ENCODE results near the gene IDH3B.

IDH3B gene

GRCh38 chr20:2657241-2657640 is 6.8 kb downstream of the IDH3B start:
- H3K4me3 ChIP-seq (ENCODE audit: low read depth, low read length): no peak overlapping the region
- in situ Hi-C loops (cut with HindIII; ENCODE audit: low sequenced_read_pairs): no loop called here
- no peak for DNase-seq (ENCODE audit: low read depth, low spot score)
- TF ChIP-seq, protein P1, sequence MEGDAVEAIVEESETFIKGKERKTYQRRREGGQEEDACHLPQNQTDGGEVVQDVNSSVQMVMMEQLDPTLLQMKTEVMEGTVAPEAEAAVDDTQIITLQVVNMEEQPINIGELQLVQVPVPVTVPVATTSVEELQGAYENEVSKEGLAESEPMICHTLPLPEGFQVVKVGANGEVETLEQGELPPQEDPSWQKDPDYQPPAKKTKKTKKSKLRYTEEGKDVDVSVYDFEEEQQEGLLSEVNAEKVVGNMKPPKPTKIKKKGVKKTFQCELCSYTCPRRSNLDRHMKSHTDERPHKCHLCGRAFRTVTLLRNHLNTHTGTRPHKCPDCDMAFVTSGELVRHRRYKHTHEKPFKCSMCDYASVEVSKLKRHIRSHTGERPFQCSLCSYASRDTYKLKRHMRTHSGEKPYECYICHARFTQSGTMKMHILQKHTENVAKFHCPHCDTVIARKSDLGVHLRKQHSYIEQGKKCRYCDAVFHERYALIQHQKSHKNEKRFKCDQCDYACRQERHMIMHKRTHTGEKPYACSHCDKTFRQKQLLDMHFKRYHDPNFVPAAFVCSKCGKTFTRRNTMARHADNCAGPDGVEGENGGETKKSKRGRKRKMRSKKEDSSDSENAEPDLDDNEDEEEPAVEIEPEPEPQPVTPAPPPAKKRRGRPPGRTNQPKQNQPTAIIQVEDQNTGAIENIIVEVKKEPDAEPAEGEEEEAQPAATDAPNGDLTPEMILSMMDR (IDR thresholded peaks at IDR 0.05; ENCODE audit: low read depth, low read length): no peak

DNA sequence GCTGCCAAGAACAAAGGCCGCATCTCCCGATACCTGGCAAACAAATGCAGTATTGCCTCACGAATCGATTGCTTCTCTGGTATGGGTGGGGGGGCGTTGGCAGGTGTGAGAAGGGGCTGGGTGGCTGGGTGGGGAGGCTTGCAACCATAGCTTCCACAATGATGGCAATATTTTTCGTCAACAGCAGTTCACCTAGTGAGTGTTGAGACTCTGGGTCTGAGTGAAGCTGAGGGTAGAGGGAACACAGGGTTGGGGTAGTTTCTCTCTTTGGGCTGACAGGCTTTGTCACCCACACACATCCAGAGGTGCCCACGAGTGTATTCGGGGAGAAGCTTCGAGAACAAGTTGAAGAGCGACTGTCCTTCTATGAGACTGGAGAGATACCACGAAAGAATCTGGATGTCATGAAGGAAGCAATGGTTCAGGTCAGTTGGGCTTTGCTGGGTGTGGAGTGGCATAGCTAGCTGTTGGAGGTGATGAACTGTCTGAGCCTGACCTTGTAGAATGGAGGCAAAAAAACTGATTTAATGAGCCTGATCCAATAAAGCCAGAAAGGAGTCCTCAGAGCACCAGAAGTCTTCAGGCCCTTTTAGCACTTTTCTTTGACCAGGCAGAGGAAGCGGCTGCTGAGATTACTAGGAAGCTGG is 7.4 kb downstream of the IDH3B start:
- TF ChIP-seq, protein P1 (IDR thresholded peaks at IDR 0.05; ENCODE audit: low read depth, low read length): no peak
- in situ Hi-C loops (cut with HindIII; ENCODE audit: low sequenced_read_pairs): no loop called here
- no peak for DNase-seq (ENCODE audit: low read depth, low spot score)
- no peak overlapping the region for H3K4me3 ChIP-seq (ENCODE audit: low read depth, low read length)

DNA sequence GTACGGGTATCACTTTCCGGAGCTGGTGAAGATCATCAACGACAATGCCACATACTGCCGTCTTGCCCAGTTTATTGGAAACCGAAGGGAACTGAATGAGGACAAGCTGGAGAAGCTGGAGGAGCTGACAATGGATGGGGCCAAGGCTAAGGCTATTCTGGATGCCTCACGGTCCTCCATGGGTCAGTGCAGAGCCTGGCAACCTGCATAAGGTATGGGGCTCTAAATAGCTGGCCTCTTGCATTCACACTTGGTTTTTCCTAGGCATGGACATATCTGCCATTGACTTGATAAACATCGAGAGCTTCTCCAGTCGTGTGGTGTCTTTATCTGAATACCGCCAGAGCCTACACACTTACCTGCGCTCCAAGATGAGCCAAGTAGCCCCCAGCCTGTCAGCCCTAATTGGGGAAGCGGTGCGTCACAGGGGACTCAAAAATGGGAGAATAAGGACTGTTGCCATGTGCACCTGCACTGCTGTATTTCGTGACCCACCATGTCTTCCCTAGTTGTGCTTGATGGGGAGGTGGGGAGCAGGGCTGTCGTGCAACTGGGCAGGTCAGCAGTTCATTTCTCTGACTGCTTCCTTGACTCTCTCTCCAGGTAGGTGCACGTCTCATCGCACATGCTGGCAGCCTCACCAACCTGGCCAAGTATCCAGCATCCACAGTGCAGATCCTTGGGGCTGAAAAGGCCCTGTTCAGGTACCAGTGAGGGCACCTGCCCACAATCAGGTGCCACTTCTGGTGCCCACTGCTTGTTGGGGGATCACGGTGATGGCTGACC is 8.5 kb downstream of the IDH3B start:
- no peak overlapping the region for H3K4me3 ChIP-seq (ENCODE audit: low read depth, low read length)
- in situ Hi-C loops (cut with HindIII; ENCODE audit: low sequenced_read_pairs): no loop called here
- TF ChIP-seq, protein P1 (IDR thresholded peaks at IDR 0.05; ENCODE audit: low read depth, low read length): no peak
- DNase-seq (ENCODE audit: low read depth, low spot score): no peak

GRCh38 chr20:2654831-2655230 is 9.2 kb downstream of the IDH3B start:
- H3K4me3 ChIP-seq (ENCODE audit: low read depth, low read length): no peak overlapping the region
- no peak for DNase-seq (ENCODE audit: low read depth, low spot score)
- TF ChIP-seq, protein P1 (IDR thresholded peaks at IDR 0.05; ENCODE audit: low read depth, low read length): no peak
- in situ Hi-C loops (cut with HindIII; ENCODE audit: low sequenced_read_pairs): no loop called here

DNA sequence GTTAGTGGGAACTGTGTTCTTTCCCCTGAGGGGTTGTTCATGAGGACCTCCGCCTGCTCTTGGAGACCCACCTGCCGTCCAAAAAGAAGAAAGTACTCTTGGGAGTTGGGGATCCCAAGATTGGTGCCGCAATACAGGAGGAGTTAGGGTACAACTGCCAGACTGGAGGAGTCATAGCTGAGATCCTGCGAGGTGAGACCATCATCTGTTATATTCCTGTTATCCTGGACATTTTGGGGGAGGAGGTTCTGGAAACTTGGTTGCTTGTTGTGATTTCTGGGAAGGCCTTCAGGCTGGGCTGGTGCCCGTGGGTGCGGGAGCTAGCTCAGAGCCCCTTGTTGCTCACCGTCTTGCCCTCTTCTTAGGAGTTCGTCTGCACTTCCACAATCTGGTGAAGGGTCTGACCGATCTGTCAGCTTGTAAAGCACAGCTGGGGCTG is 9.6 kb downstream of the IDH3B start:
- no peak for DNase-seq (ENCODE audit: low read depth, low spot score)
- H3K4me3 ChIP-seq (ENCODE audit: low read depth, low read length): peak overlapping the region; percentile 98
- in situ Hi-C loops (cut with HindIII; ENCODE audit: low sequenced_read_pairs): no loop called here
- TF ChIP-seq, protein P1 (IDR thresholded peaks at IDR 0.05; ENCODE audit: low read depth, low read length): no peak

DNA sequence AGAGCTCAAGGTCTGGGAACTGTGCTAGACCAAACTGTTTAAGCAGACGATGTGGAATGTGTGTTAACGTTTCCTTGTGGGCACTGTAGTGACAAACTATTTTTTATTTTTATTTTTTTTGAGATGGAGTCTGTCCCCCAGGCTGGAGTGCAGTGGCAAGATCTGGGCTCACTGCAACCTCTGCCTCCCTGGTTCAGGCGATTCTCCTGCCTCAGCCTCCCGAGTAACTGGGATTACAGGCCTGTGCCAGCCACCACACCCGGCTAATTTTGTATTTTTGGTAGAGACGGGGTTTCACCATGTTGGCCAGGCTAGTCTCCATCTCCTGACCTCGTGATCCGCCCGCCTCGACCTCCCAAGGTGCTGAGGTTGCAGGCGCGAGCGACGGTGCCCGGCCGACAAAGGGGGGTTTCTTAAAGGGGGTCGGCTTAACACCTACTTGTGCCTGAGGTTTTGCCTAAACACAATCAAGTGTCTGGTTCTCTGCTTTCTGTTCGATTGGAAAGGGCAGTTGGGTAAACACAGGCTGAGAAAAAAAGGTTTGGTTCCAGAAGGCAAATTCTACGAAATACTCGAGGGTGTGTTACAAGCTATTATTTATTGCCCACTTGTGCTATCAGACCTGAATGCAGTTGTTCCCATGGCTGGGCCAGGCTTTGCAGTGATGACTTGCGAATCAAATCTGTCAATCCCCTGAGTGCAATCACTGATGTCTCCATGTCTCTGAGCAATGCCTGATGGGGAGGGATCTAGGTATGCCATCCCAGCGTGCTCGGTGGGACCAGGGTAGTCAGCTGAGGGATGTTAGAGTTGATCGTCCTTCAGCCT is 10.2 kb downstream of the IDH3B start:
- peak overlapping the region; percentile 98 for H3K4me3 ChIP-seq (ENCODE audit: low read depth, low read length)
- no peak for DNase-seq (ENCODE audit: low read depth, low spot score)

More for the DNA sequence above, 10.2 kb downstream of the IDH3B start:
- TF ChIP-seq, protein P1 (IDR thresholded peaks at IDR 0.05; ENCODE audit: low read depth, low read length): no peak
- in situ Hi-C loops (cut with HindIII; ENCODE audit: low sequenced_read_pairs): no loop called here
